GM12865 (cell line): Measurements from ENCODE around the gene HSPBP1.

Experiments
- DNase-seq: peaks from one replicate; pipeline ENCODE4 v3.0.0; 2010; ENCODE audit warnings: low read depth
- H3K4me3 ChIP-seq: 2 replicates; pipeline ENCODE4 v1.5.1; 2011; ENCODE audit warnings: mild to moderate bottlenecking, low read depth, low read length, control low read depth
- TF ChIP-seq, protein P1 (sequence below): IDR thresholded peaks from 2 replicates; pipeline ENCODE4 v1.5.1; 2011; ENCODE audit warnings: low read length, control low read depth, low read depth, inconsistent platforms; ENCODE audit not compliant: insufficient read depth; ENCODE audit errors: missing control alignments

Gene HSPBP1

DNA sequence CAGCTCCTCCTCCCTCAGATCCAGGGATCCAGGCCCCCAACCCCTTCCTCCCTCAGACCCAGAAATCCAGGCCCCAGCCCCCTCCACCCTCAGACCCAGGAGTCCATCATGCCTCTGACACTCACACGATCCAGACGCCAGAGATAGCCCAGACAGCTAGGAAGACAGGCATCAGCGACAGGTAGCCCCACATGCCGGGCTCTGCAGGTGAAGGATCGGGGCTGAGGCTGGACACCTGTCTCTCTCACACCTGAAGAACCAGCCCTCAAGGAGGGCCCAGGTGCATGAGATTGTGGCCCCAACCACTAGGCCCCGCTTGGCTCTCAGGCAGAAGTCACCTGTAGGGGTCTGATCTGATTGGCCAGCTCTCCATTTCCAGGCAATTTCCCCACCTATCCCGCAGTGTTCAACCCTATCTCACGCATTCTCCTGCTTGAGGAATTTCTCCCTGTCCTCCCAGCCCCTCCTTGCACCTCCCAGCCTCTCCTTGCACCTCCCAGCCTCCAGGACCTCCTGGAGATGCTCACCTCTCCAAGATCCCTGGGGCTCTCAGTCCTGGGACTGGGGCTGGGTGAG is 41.0 kb upstream of the HSPBP1 start:
- no peak overlapping the region for H3K4me3 ChIP-seq
- no peak for DNase-seq
- TF ChIP-seq, protein P1, sequence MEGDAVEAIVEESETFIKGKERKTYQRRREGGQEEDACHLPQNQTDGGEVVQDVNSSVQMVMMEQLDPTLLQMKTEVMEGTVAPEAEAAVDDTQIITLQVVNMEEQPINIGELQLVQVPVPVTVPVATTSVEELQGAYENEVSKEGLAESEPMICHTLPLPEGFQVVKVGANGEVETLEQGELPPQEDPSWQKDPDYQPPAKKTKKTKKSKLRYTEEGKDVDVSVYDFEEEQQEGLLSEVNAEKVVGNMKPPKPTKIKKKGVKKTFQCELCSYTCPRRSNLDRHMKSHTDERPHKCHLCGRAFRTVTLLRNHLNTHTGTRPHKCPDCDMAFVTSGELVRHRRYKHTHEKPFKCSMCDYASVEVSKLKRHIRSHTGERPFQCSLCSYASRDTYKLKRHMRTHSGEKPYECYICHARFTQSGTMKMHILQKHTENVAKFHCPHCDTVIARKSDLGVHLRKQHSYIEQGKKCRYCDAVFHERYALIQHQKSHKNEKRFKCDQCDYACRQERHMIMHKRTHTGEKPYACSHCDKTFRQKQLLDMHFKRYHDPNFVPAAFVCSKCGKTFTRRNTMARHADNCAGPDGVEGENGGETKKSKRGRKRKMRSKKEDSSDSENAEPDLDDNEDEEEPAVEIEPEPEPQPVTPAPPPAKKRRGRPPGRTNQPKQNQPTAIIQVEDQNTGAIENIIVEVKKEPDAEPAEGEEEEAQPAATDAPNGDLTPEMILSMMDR = no peak

DNA sequence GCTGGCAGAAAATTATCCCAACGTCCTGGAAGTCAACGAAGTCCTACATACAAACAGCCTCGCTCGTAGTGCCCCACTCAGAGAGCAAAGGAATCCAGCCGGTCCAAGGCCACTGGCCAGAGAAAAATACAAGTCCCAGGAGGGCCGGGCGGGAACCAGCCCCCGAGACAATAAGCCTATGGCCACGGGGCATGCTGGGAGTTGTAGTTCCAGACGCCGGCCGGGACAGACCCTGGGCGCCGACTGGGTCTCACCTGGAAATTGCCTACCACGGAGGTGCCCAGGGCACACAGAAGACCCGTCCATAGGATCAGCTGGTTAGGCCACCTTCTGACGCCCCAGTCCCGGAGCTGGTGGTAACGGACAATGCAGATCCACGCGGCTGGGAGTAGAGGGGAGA is 39.9 kb upstream of the HSPBP1 start:
- TF ChIP-seq, protein P1 = no peak
- no peak for DNase-seq
- H3K4me3 ChIP-seq = no peak overlapping the region

DNA sequence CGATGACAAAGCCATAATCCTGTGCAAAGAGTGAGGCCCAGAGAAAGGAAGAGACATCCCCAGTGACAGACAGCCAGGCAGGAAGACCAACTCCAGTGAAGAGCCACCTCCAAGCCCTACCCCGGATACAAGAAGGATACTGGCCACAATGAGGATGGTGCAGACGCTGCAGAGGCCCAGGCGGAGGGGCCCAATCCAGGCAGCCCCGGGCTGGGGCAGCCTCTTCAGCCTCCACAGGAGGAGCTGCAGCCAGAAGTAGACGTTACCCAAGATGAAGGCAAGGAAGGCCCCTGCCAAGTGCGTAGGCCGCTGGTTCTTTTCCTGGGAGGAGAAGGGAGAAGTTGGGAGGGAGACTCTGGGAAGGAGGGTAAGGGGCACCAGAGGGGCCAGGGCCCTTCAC is 36.7 kb upstream of the HSPBP1 start:
- TF ChIP-seq, protein P1 = no peak
- no peak for DNase-seq

DNA sequence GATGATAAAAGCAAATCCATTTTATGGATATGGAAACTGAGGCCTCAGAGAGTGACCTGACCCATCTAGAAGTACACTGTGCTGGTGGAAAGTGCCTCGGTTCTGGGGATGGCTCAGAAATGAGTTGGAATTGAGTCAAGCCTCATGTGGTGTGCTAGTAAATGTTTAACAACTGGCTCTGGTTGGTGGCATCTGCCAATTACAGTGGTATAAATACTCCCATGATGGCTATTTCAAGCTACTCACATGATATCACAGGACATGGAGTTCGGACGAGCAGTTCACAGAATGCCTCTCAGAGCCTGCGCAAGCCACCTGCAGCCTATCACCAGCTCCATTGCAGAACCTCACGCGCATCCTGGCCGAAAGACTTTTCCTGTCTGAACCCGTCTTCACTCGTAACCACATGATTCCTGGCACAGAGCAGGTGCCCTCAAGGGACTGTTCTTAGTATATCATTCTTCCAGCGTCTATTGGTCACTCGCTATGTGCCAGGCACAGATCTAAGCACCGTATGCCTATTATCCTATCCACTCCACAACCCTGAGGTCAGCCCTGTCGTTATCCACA is 36.1 kb upstream of the HSPBP1 start:
- TF ChIP-seq, protein P1 = no peak
- DNase-seq = no peak
- no peak overlapping the region for H3K4me3 ChIP-seq

More for the DNA sequence above, 36.7 kb upstream of the HSPBP1 start:
- H3K4me3 ChIP-seq = no peak overlapping the region

DNA sequence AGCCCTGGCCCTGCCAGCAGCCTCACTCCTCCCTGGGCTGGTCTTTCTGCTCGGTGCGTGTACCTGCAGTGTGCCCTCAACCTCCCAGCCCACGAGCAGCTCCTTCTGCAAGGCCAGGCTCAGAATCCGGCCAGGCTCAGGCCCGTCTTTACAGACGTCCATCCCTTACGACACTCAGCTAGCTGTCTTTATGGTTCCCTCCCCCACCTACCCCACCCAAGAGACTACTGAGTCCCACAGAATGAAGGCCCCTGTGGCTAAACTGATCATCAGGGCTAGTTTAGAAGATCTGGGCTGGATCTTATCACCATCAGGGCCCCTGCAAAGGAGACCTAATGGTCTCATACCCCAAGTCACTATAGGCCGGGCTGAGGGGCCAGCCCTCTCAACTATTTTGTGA is 34.5 kb upstream of the HSPBP1 start:
- H3K4me3 ChIP-seq = no peak overlapping the region
- no peak for DNase-seq
- TF ChIP-seq, protein P1 = no peak

DNA sequence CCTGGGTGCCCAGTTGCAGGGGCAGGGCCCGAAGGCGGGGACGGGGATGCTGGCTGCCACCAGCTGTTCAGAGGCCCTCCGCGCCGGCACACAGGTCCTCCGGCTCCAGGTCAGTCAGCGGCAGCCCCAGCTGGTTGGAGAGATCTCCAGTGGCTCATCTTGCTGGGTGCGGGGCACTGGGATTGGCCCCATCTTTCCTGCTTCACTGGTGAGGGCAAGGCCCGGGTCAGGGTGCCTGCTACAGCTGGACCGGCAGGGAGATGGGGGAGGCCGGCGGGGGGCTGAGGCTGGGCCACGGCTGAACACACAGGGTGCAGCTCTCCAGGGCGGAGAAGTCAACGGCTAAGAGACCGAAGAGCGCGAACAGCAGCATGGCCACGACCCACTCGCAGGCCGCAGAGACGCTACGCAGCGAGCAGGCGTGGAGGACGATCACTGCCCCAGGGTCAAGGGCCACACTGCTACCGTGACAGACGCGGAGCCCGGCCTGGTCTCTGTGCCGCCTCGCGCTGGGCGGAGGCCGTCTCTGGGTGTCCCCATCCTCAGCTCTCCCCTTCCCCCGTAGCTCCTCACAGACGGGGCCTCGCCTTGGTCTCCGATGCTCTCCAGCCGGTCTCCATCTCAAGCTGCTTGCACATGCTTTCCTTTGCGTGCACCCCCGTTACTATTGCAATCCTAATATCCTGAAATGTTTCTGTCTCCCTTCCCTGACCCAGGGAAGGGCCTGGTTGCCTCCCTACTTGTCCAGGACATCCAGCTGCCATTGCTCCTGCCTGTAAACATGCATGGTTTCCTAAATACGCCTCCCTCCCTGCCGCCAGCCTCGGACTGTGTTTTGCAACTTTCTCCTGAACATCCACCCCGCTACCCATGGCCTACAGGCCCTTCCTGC is 33.0 kb upstream of the HSPBP1 start:
- no peak overlapping the region for H3K4me3 ChIP-seq
- DNase-seq = no peak
- TF ChIP-seq, protein P1 = no peak
